Muscle layer of duodenum (tissue), 2 donors: ENCODE results near the gene NOS3.
"Not testable (repeated sequence)": the region's sequence is repeated elsewhere in the genome, so short reads cannot be mapped to it uniquely, and the experiment has no call there.

ENCODE experiments used
- H3K27ac ChIP-seq: one replicate; pipeline ENCODE4 v1.7.0; 2013; ENCODE audit warnings: mild to moderate bottlenecking, low read length
- H3K27me3 ChIP-seq: one replicate; pipeline ENCODE4 v1.7.0; 2013; ENCODE audit warnings: low read depth, mild to moderate bottlenecking, control low read depth, low read length
- H3K36me3 ChIP-seq, 2 donors: one replicate each; pipeline ENCODE4 v1.7.0; 2013; ENCODE audit warnings: low read length in 2 of 2, control low read depth in 1 of 2, mild to moderate bottlenecking in 1 of 2; ENCODE audit not compliant: insufficient read depth in 2 of 2, control insufficient read depth in 1 of 2
- H3K4me1 ChIP-seq, 2 donors: one replicate each; pipeline ENCODE4 v1.7.0; 2013; ENCODE audit warnings: low read length in 2 of 2, mild to moderate bottlenecking in 2 of 2, control low read depth in 1 of 2, moderate library complexity in 1 of 2; ENCODE audit not compliant: insufficient read depth in 2 of 2, control insufficient read depth in 1 of 2
- H3K4me3 ChIP-seq, 2 donors: one replicate each; pipeline ENCODE4 v1.7.0; 2013; ENCODE audit warnings: low read length in 2 of 2, low read depth in 1 of 2, mild to moderate bottlenecking in 1 of 2
- H3K9me3 ChIP-seq, 2 donors: one replicate each; pipeline ENCODE4 v1.7.0; 2013; ENCODE audit warnings: low read length in 2 of 2, control low read depth in 1 of 2, mild to moderate bottlenecking in 1 of 2; ENCODE audit not compliant: control insufficient read depth in 1 of 2
- donor health status: healthy.

NOS3 gene

GRCh38 chr7:151027728-151028130 lies 36.9 kb downstream of the NOS3 start:
- H3K27ac ChIP-seq: peak overlapping the region; percentile 41
- H3K27me3 ChIP-seq, H3K4me1 ChIP-seq, H3K9me3 ChIP-seq, H3K36me3 ChIP-seq: not testable (repeated sequence)
- H3K4me3 ChIP-seq: peak overlapping the region; percentile 67 to 89

- Histone ChIP-seq H3K9me3 (no peaks in the 10 kb centered on the region), H3K27me3 (no peaks in the 10 kb centered on the region), H3K27ac (peak within 1 kb of the TSS; percentile 69), H3K4me1 (peaks cover 0 to 7% of the 10 kb centered on the region in 2 donors), H3K4me3 (peak within 1 kb of the TSS; percentile 67 to 89), H3K36me3 (peaks cover 5% of the 10 kb centered on the region in 2 donors)
Observed at GRCh38 chr7:151028131-151028947, 37.5 kb downstream of the NOS3 start, which contains the start of gene ABCB8. Gene ABCB8 (plus strand): TSS chr7:151028450. CDS start chr7:151028516, 66 bp downstream.

GRCh38 chr7:151028948-151029501 lies 38.2 kb downstream of the NOS3 start:
- no peaks in the 10 kb centered on the region for H3K27me3 ChIP-seq
- H3K4me1 ChIP-seq: peaks cover 0 to 7% of the 10 kb centered on the region in 2 donors
- H3K36me3 ChIP-seq: peaks cover 5 to 10% of the 10 kb centered on the region in 2 donors
- H3K4me3 ChIP-seq: peak overlapping the region; percentile 67 to 89
- peak overlapping the region; percentile 69 for H3K27ac ChIP-seq
- no peaks in the 10 kb centered on the region for H3K9me3 ChIP-seq

- no peak overlapping the region for H3K4me3 ChIP-seq
- peaks cover 0 to 7% of the 10 kb centered on the region in 2 donors for H3K4me1 ChIP-seq
- H3K27me3 ChIP-seq: no peaks in the 10 kb centered on the region
- peaks cover 20 to 29% of the 10 kb centered on the region in 2 donors for H3K36me3 ChIP-seq
- H3K9me3 ChIP-seq: no peaks in the 10 kb centered on the region
- no peak overlapping the region for H3K27ac ChIP-seq
Observed at GRCh38 chr7:151031011-151031410, 40.2 kb downstream of the NOS3 start.

GRCh38 chr7:151032936-151033863 lies 42.4 kb downstream of the NOS3 start:
- peaks cover 0 to 7% of the 10 kb centered on the region in 2 donors for H3K4me1 ChIP-seq
- no peak overlapping the region for H3K27ac ChIP-seq
- H3K9me3 ChIP-seq: no peaks in the 10 kb centered on the region
- H3K27me3 ChIP-seq: no peaks in the 10 kb centered on the region
- no peak overlapping the region for H3K4me3 ChIP-seq
- peaks cover 31 to 48% of the 10 kb centered on the region in 2 donors for H3K36me3 ChIP-seq

- no peaks in the 10 kb centered on the region for H3K9me3 ChIP-seq
- peaks cover 31 to 53% of the 10 kb centered on the region in 2 donors for H3K36me3 ChIP-seq
- H3K27ac ChIP-seq: no peak overlapping the region
- no peak overlapping the region for H3K4me3 ChIP-seq
- H3K27me3 ChIP-seq: no peaks in the 10 kb centered on the region
- H3K4me1 ChIP-seq: peaks cover under 1 to 10% of the 10 kb centered on the region in 2 donors
Observed at GRCh38 chr7:151033864-151034249, 43.0 kb downstream of the NOS3 start.

GRCh38 chr7:151034312-151035025 lies 43.7 kb downstream of the NOS3 start:
- Histone ChIP-seq H3K4me1 (peaks cover 7 to 11% of the 10 kb centered on the region in 2 donors), H3K27ac (no peak overlapping the region), H3K9me3 (no peaks in the 10 kb centered on the region), H3K27me3 (no peaks in the 10 kb centered on the region), H3K4me3 (no peak overlapping the region), H3K36me3 (peaks cover 31 to 53% of the 10 kb centered on the region in 2 donors)

- peaks cover 8 to 14% of the 10 kb centered on the region in 2 donors for H3K4me1 ChIP-seq
- H3K4me3 ChIP-seq: no peak overlapping the region
- H3K27me3 ChIP-seq: no peaks in the 10 kb centered on the region
- H3K9me3 ChIP-seq: no peaks in the 10 kb centered on the region
- peaks cover 31 to 53% of the 10 kb centered on the region in 2 donors for H3K36me3 ChIP-seq
- H3K27ac ChIP-seq: no peak overlapping the region
Observed at GRCh38 chr7:151035026-151035717, 44.4 kb downstream of the NOS3 start.

GRCh38 chr7:151035902-151036301 lies 45.1 kb downstream of the NOS3 start:
- no peak overlapping the region for H3K27ac ChIP-seq
- peaks cover 8 to 14% of the 10 kb centered on the region in 2 donors for H3K4me1 ChIP-seq
- H3K9me3 ChIP-seq: no peaks in the 10 kb centered on the region
- H3K4me3 ChIP-seq: no peak overlapping the region
- no peaks in the 10 kb centered on the region for H3K27me3 ChIP-seq
- H3K36me3 ChIP-seq: peaks cover 31 to 56% of the 10 kb centered on the region in 2 donors
